Measurements from ENCODE around the gene ATP6V1A.

Gene ATP6V1A

DNA sequence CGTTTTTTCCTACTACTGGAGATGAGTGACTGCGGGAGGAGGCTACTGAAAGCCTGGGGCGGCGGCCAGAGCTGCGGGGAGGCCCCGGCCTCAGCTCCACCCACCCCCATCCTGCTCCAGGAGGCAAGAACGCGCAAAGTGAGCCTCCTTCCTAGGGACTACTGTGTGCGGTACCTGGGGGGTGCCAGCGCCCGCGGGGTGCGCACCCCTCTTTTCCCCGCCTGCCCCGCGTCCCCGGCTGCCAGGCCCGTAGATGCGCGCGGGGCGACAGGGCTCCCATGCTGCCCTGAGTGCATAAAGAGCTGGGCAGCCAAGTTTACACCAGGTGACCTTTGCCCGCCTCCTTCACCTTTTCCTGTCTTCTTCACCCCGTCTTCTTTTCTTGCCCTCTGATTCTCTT lies 47.9 kb upstream of the ATP6V1A start:
- Histone ChIP-seq H3F3A (ENCODE audit: low read depth) (no peaks in the 10 kb centered on the region), H3K79me2 (ENCODE audit: insufficient read depth, low read length) (peaks cover 30% of the 10 kb centered on the region), H4K20me1 (ENCODE audit: insufficient read depth, low read length, poor library complexity, severe bottlenecking) (no peaks in the 10 kb centered on the region), H3K4me1 (ENCODE audit: insufficient read depth, low read length, poor library complexity, severe bottlenecking) (peaks cover 27% of the 10 kb centered on the region), H3K4me2 (ENCODE audit: low read depth, low read length, poor library complexity, severe bottlenecking) (no peak overlapping the region), H3K36me3 (ENCODE audit: insufficient read depth, low read length) (no peaks in the 10 kb centered on the region), H3K9me3 (ENCODE audit: insufficient read depth, low read depth, low read length) (no peaks in the 10 kb centered on the region), H3K4me3 (ENCODE audit: low read length, poor library complexity, severe bottlenecking) (no peak overlapping the region), H2AFZ (ENCODE audit: low read length) (no peak overlapping the region), H3K9ac (ENCODE audit: low read depth, low read length, poor library complexity, severe bottlenecking) (no peak overlapping the region), H3K27me3 (ENCODE audit: insufficient read depth, low read length, poor library complexity, severe bottlenecking) (no peaks in the 10 kb centered on the region), H3K9me2 (replicated peaks; ENCODE audit: low read depth, low read length) (no peaks in the 10 kb centered on the region)
- TF ChIP-seq, protein P1, sequence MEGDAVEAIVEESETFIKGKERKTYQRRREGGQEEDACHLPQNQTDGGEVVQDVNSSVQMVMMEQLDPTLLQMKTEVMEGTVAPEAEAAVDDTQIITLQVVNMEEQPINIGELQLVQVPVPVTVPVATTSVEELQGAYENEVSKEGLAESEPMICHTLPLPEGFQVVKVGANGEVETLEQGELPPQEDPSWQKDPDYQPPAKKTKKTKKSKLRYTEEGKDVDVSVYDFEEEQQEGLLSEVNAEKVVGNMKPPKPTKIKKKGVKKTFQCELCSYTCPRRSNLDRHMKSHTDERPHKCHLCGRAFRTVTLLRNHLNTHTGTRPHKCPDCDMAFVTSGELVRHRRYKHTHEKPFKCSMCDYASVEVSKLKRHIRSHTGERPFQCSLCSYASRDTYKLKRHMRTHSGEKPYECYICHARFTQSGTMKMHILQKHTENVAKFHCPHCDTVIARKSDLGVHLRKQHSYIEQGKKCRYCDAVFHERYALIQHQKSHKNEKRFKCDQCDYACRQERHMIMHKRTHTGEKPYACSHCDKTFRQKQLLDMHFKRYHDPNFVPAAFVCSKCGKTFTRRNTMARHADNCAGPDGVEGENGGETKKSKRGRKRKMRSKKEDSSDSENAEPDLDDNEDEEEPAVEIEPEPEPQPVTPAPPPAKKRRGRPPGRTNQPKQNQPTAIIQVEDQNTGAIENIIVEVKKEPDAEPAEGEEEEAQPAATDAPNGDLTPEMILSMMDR (conservative IDR thresholded peaks at IDR 0.05; ENCODE audit: low read length) = no peak
- no peak for TF ChIP-seq EZH2phosphoT487 (IDR thresholded peaks at IDR 0.05; ENCODE audit: borderline replicate concordance)

DNA sequence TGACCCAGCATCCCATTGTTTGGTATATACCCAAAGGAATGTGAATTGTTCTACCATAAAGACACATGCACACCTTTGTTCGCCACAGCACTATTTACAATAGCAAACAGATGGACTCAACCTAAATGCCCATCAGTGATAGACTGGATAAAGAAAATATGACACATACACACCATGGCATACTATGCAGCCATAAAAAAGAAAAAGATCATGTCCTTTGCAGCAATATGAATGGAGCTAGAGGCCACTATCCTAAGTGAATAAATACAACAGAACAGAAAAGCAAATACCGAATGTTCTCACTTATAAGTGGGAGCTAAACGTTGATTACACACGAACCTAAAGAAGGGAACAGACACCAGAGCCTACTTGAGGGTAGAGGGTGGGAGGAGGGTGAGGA lies 39.0 kb upstream of the ATP6V1A start:
- Histone ChIP-seq H3K27me3 (ENCODE audit: insufficient read depth, low read length, poor library complexity, severe bottlenecking) (no peaks in the 10 kb centered on the region), H3F3A (ENCODE audit: low read depth) (no peaks in the 10 kb centered on the region)

DNA sequence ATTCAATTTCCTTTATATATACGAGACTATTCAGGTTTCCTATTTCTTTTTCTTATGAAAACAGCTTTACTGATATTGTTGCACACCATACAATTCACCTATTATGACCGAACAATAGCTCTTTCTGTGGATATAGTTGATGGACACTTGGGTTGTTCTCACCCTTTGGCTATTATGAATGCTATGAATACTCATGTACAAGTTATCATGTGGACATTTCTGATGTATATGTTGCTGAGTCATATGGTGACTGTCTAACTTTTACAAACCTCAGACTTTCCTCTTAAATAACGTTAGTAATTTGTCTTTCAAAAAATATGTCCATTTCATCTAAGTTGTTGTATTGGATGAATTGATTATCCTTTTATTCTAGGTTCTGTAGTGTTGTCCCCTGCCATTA lies 34.7 kb upstream of the ATP6V1A start:
- Histone ChIP-seq H2AFZ (ENCODE audit: low read length) (no peak overlapping the region), H3F3A (ENCODE audit: low read depth) (no peaks in the 10 kb centered on the region), H3K4me1 (ENCODE audit: insufficient read depth, low read length, poor library complexity, severe bottlenecking) (no peaks in the 10 kb centered on the region), H3K27me3 (ENCODE audit: insufficient read depth, low read length, poor library complexity, severe bottlenecking) (no peaks in the 10 kb centered on the region), H3K4me2 (ENCODE audit: low read depth, low read length, poor library complexity, severe bottlenecking) (no peak overlapping the region), H4K20me1 (ENCODE audit: insufficient read depth, low read length, poor library complexity, severe bottlenecking) (no peaks in the 10 kb centered on the region), H3K9me2 (replicated peaks; ENCODE audit: low read depth, low read length) (no peaks in the 10 kb centered on the region), H3K79me2 (ENCODE audit: insufficient read depth, low read length) (no peaks in the 10 kb centered on the region), H3K36me3 (ENCODE audit: insufficient read depth, low read length) (0 out of 2 replicates have a peak, but pooled peaks cover 5% of the 10 kb centered on the region), H3K9me3 (ENCODE audit: insufficient read depth, low read depth, low read length) (no peaks in the 10 kb centered on the region), H3K9ac (ENCODE audit: low read depth, low read length, poor library complexity, severe bottlenecking) (no peak overlapping the region), H3K4me3 (ENCODE audit: low read length, poor library complexity, severe bottlenecking) (no peak overlapping the region)
- TF ChIP-seq, protein P1 (conservative IDR thresholded peaks at IDR 0.05; ENCODE audit: low read length) = no peak
- no peak for TF ChIP-seq EZH2phosphoT487 (IDR thresholded peaks at IDR 0.05; ENCODE audit: borderline replicate concordance)

More for the DNA sequence above, 39.0 kb upstream of the ATP6V1A start:
- Histone ChIP-seq H4K20me1 (ENCODE audit: insufficient read depth, low read length, poor library complexity, severe bottlenecking) (no peaks in the 10 kb centered on the region), H3K9me3 (ENCODE audit: insufficient read depth, low read depth, low read length) (no peaks in the 10 kb centered on the region), H3K79me2 (ENCODE audit: insufficient read depth, low read length) (no peaks in the 10 kb centered on the region), H3K4me1 (ENCODE audit: insufficient read depth, low read length, poor library complexity, severe bottlenecking) (no peaks in the 10 kb centered on the region), H2AFZ (ENCODE audit: low read length) (no peak overlapping the region), H3K9ac (ENCODE audit: low read depth, low read length, poor library complexity, severe bottlenecking) (no peak overlapping the region), H3K4me3 (ENCODE audit: low read length, poor library complexity, severe bottlenecking) (no peak overlapping the region), H3K36me3 (ENCODE audit: insufficient read depth, low read length) (no peaks in the 10 kb centered on the region), H3K4me2 (ENCODE audit: low read depth, low read length, poor library complexity, severe bottlenecking) (no peak overlapping the region), H3K9me2 (replicated peaks; ENCODE audit: low read depth, low read length) (no peaks in the 10 kb centered on the region)
- TF ChIP-seq, protein P1 (conservative IDR thresholded peaks at IDR 0.05; ENCODE audit: low read length) = no peak
- TF ChIP-seq EZH2phosphoT487 (IDR thresholded peaks at IDR 0.05; ENCODE audit: borderline replicate concordance) = no peak
